Measurements from ENCODE around the gene ACTG2.
"Not testable (repeated sequence)": the region's sequence is repeated elsewhere in the genome, so short reads cannot be mapped to it uniquely, and the experiment has no call there.

The ACTG2 gene

GRCh38 chr2:73937103-73937885, 44.5 kb downstream of the ACTG2 start:
- no peak for DNase-seq (ENCODE audit: low spot score)

GRCh38 chr2:73937899-73938298, 45.1 kb downstream of the ACTG2 start:
- DNase-seq (ENCODE audit: low spot score) = no peak

GRCh38 chr2:73938718-73939352, 46.0 kb downstream of the ACTG2 start:
- DNase-seq (ENCODE audit: low spot score) = peak; percentile 51

GRCh38 chr2:73939419-73939818, 46.6 kb downstream of the ACTG2 start:
- no peak for DNase-seq (ENCODE audit: low spot score)

GRCh38 chr2:73940066-73940465, 47.3 kb downstream of the ACTG2 start:
- DNase-seq (ENCODE audit: low spot score) = not testable (repeated sequence)

GRCh38 chr2:73942664-73943063, 49.9 kb downstream of the ACTG2 start:
- no peak for DNase-seq (ENCODE audit: low spot score)

- DNase-seq (ENCODE audit: low spot score) = peak; percentile 25
These were observed 51.9 kb downstream of the ACTG2 start for GRCh38 chr2:73944714-73945113.

- DNase-seq (ENCODE audit: low spot score) = no peak
These were observed 53.4 kb downstream of the ACTG2 start for GRCh38 chr2:73946215-73946614.

- DNase-seq (ENCODE audit: low spot score) = no peak
These were observed 53.9 kb downstream of the ACTG2 start for GRCh38 chr2:73946666-73947065.

- no peak for DNase-seq (ENCODE audit: low spot score)
These were observed 54.7 kb downstream of the ACTG2 start for GRCh38 chr2:73947412-73948018.

- DNase-seq (ENCODE audit: low spot score) = peak; percentile 25
These were observed 57.0 kb downstream of the ACTG2 start for GRCh38 chr2:73949802-73950201.

- no peak for DNase-seq (ENCODE audit: low spot score)
These were observed 60.0 kb downstream of the ACTG2 start for GRCh38 chr2:73952499-73953446.

GRCh38 chr2:73956218-73956865, 63.5 kb downstream of the ACTG2 start:
- DNase-seq (ENCODE audit: low spot score) = no peak

GRCh38 chr2:73961274-73961673, 68.5 kb downstream of the ACTG2 start:
- DNase-seq (ENCODE audit: low spot score) = no peak

GRCh38 chr2:73961823-73962615, 69.2 kb downstream of the ACTG2 start:
- DNase-seq (ENCODE audit: low spot score) = no peak

- no peak for DNase-seq (ENCODE audit: low spot score)
These were observed 70.0 kb downstream of the ACTG2 start for GRCh38 chr2:73962798-73963197.

GRCh38 chr2:73963385-73964120, 70.7 kb downstream of the ACTG2 start:
- peak; percentile 76 for DNase-seq (ENCODE audit: low spot score)

- DNase-seq (ENCODE audit: low spot score) = no peak
These were observed 71.4 kb downstream of the ACTG2 start for GRCh38 chr2:73964223-73964622.

- DNase-seq (ENCODE audit: low spot score) = no peak
These were observed 72.2 kb downstream of the ACTG2 start for GRCh38 chr2:73965053-73965452.

- DNase-seq (ENCODE audit: low spot score) = no peak
These were observed 75.6 kb downstream of the ACTG2 start for GRCh38 chr2:73968357-73968937.
